ENCODE measurements around the gene SLC22A7.

GRCh38 chr6:43283905-43284304, 14.2 kb upstream of the SLC22A7 start:
- TF ChIP-seq CTCF (IDR thresholded peaks at IDR 0.05 in 4 of 5, conservative IDR thresholded peaks at IDR 0.05 in 1 of 5) (no peak), POLR2A (IDR thresholded peaks at IDR 0.05) (no peak)

All from gastrocnemius medialis (tissue), 4 donors.